Measurements from ENCODE around the gene HECW1. TPM values are rescaled to one million over a fixed set of nuclear protein-coding genes. Genes with fewer than 3 reads are reported as not detected.

The HECW1 gene
- total and polyA plus RNA-seq, 4 donors: 0.05 TPM; not detected in 3

GRCh38 chr7:43141091-43141490 is 28.6 kb downstream of the HECW1 start:
- TF ChIP-seq RAD21 (IDR thresholded peaks at IDR 0.05) (no peak), HNF4A (conservative IDR thresholded peaks at IDR 0.05) (no peak), RXRA (IDR thresholded peaks at IDR 0.05) (no peak), FOXA1 (IDR thresholded peaks at IDR 0.05) (no peak), EGR1 (IDR thresholded peaks at IDR 0.05; ENCODE audit: low read depth in 2 of 2) (no peak), NR2F2 (IDR thresholded peaks at IDR 0.05) (no peak), FOXA2 (IDR thresholded peaks at IDR 0.05) (no peak), CTCF (IDR thresholded peaks at IDR 0.05; ENCODE audit: low read depth, low read length, missing input control) (no peak), JUND (IDR thresholded peaks at IDR 0.05) (no peak), GABPA (IDR thresholded peaks at IDR 0.05 in 1 of 2, conservative IDR thresholded peaks at IDR 0.05 in 1 of 2) (no peak), ATF3 (IDR thresholded peaks at IDR 0.05) (no peak), YY1 (IDR thresholded peaks at IDR 0.05) (no peak), HNF4G (IDR thresholded peaks at IDR 0.05) (no peak), MAX (IDR thresholded peaks at IDR 0.05) (no peak)
- H3K9ac ChIP-seq (ENCODE audit: low read depth in 1 of 2, low read length in 2 of 2): no peak overlapping the region
- no peak overlapping the region for H3K27ac ChIP-seq (ENCODE audit: low read depth in 1 of 2, low read length in 2 of 2)
- H3K9me3 ChIP-seq (ENCODE audit: control insufficient read depth in 4 of 4, low read length in 3 of 4): no peaks in the 10 kb centered on the region
- H3K4me1 ChIP-seq (ENCODE audit: control insufficient read depth in 4 of 4, insufficient read depth in 4 of 4, low read length in 3 of 4): no peaks in the 10 kb centered on the region
- H3K27me3 ChIP-seq (ENCODE audit: control insufficient read depth in 4 of 4, insufficient read depth in 4 of 4, low read length in 3 of 4): peaks cover 0 to 2% (median 0%) of the 10 kb centered on the region in 4 donors
- DNase-seq (ENCODE audit: low spot score): no peak
- WGBS: 71% methylated on average over 5 of the region's 5 CpGs
- H3K4me3 ChIP-seq (ENCODE audit: low read depth in 1 of 3, low read length in 3 of 3): no peak overlapping the region
- H3K36me3 ChIP-seq (ENCODE audit: control insufficient read depth in 4 of 4, insufficient read depth in 3 of 4, low read depth in 1 of 4, low read length in 3 of 4): no peaks in the 10 kb centered on the region

GRCh38 chr7:43142703-43143102 is 30.3 kb downstream of the HECW1 start:
- 89% methylated on average over 5 of the region's 5 CpGs for WGBS
- Histone ChIP-seq H3K9ac (ENCODE audit: low read depth in 1 of 2, low read length in 2 of 2) (no peak overlapping the region), H3K4me3 (ENCODE audit: low read depth in 1 of 3, low read length in 3 of 3) (no peak overlapping the region), H3K4me1 (ENCODE audit: control insufficient read depth in 4 of 4, insufficient read depth in 4 of 4, low read length in 3 of 4) (no peaks in the 10 kb centered on the region), H3K27me3 (ENCODE audit: control insufficient read depth in 4 of 4, insufficient read depth in 4 of 4, low read length in 3 of 4) (no peaks in the 10 kb centered on the region), H3K27ac (ENCODE audit: low read depth in 1 of 2, low read length in 2 of 2) (no peak overlapping the region), H3K36me3 (ENCODE audit: control insufficient read depth in 4 of 4, insufficient read depth in 3 of 4, low read depth in 1 of 4, low read length in 3 of 4) (no peaks in the 10 kb centered on the region), H3K9me3 (ENCODE audit: control insufficient read depth in 4 of 4, low read length in 3 of 4) (no peaks in the 10 kb centered on the region)
- no peak for DNase-seq (ENCODE audit: low spot score)
- TF ChIP-seq ZBTB33 (IDR thresholded peaks at IDR 0.05): no peak
- TF ChIP-seq FOXA1 (IDR thresholded peaks at IDR 0.05): no peak
- TF ChIP-seq GABPA (IDR thresholded peaks at IDR 0.05 in 1 of 2, conservative IDR thresholded peaks at IDR 0.05 in 1 of 2): no peak
- TF ChIP-seq FOXA2 (IDR thresholded peaks at IDR 0.05): no peak
- TF ChIP-seq RXRA (IDR thresholded peaks at IDR 0.05): no peak
- no peak for TF ChIP-seq HNF4A (conservative IDR thresholded peaks at IDR 0.05)
- no peak for TF ChIP-seq ATF3 (IDR thresholded peaks at IDR 0.05)
- TF ChIP-seq MAX (IDR thresholded peaks at IDR 0.05): no peak
- TF ChIP-seq CTCF (IDR thresholded peaks at IDR 0.05; ENCODE audit: low read depth, low read length, missing input control): no peak
- no peak for TF ChIP-seq TAF1 (conservative IDR thresholded peaks at IDR 0.05)
- no peak for TF ChIP-seq REST (IDR thresholded peaks at IDR 0.05)
- no peak for TF ChIP-seq SP1 (IDR thresholded peaks at IDR 0.05)
- no peak for TF ChIP-seq RAD21 (IDR thresholded peaks at IDR 0.05)
- no peak for TF ChIP-seq YY1 (IDR thresholded peaks at IDR 0.05)
- no peak for TF ChIP-seq EGR1 (IDR thresholded peaks at IDR 0.05; ENCODE audit: low read depth in 2 of 2)
- no peak for TF ChIP-seq JUND (IDR thresholded peaks at IDR 0.05)
